Measurements from ENCODE around the gene ST6GALNAC1.
A peak's percentile ranks its signal among the peaks of the same experiment; 100 is the strongest.
"Not testable (repeated sequence)": the region's sequence is repeated elsewhere in the genome, so short reads cannot be mapped to it uniquely, and the experiment has no call there.

The ST6GALNAC1 gene

GRCh38 chr17:76640550-76641380, 2.8 kb downstream of the ST6GALNAC1 start:
- DNase-seq: no peak

- no peak for DNase-seq
These were observed 5.3 kb downstream of the ST6GALNAC1 start for GRCh38 chr17:76638263-76638662.

- not testable (repeated sequence) for DNase-seq
These were observed 6.9 kb downstream of the ST6GALNAC1 start for GRCh38 chr17:76636486-76637206.

- no peak for DNase-seq
These were observed 7.7 kb downstream of the ST6GALNAC1 start for GRCh38 chr17:76635659-76636360.

- no peak for DNase-seq
These were observed 8.5 kb downstream of the ST6GALNAC1 start for GRCh38 chr17:76635039-76635438.

GRCh38 chr17:76633628-76634328, 9.8 kb downstream of the ST6GALNAC1 start:
- DNase-seq: no peak

- DNase-seq: no peak
These were observed 11.6 kb downstream of the ST6GALNAC1 start for GRCh38 chr17:76631821-76632565.

GRCh38 chr17:76630151-76630550, 13.4 kb downstream of the ST6GALNAC1 start:
- DNase-seq: no peak

GRCh38 chr17:76627510-76627909, 16.0 kb downstream of the ST6GALNAC1 start:
- no peak for DNase-seq

- no peak for DNase-seq
These were observed 17.1 kb downstream of the ST6GALNAC1 start for GRCh38 chr17:76626442-76626841.

- no peak for DNase-seq
These were observed 18.1 kb downstream of the ST6GALNAC1 start for GRCh38 chr17:76625496-76625895.

GRCh38 chr17:76623271-76624146, 20.0 kb downstream of the ST6GALNAC1 start:
- peak; percentile 85 for DNase-seq

- DNase-seq: no peak
These were observed 25.7 kb downstream of the ST6GALNAC1 start for GRCh38 chr17:76617838-76618237.

GRCh38 chr17:76614912-76615617, 28.5 kb downstream of the ST6GALNAC1 start:
- no peak for DNase-seq

- not testable (repeated sequence) for DNase-seq
These were observed 29.3 kb downstream of the ST6GALNAC1 start for GRCh38 chr17:76614064-76614759.

GRCh38 chr17:76612977-76613851, 30.3 kb downstream of the ST6GALNAC1 start:
- no peak for DNase-seq

GRCh38 chr17:76612465-76612864, 31.1 kb downstream of the ST6GALNAC1 start:
- DNase-seq: no peak

- no peak for DNase-seq
These were observed 31.8 kb downstream of the ST6GALNAC1 start for GRCh38 chr17:76611758-76612157.
